Peyer's patch (tissue), 4 donors: ENCODE measurements around the gene DAPK3. TPM values are rescaled to one million over a fixed set of nuclear protein-coding genes. Genes with fewer than 3 reads are reported as not detected.

ENCODE experiments used
- DNase-seq, 3 donors: peaks; one replicate each; pipeline ENCODE4 v3.0.0-alpha.2; 2017 to 2019
- H3K27ac ChIP-seq, 4 donors: fragments of 200-600 bp; sonication (generic); one replicate each; pipeline ENCODE4 v1.5.1; 2016 to 2019
- H3K27me3 ChIP-seq, 2 donors: fragments of 200-600 bp; sonication (generic); one replicate each; pipeline ENCODE4 v1.5.1; 2019
- H3K36me3 ChIP-seq, 3 donors: fragments of 200-600 bp; sonication (generic); one replicate each; pipeline ENCODE4 v1.5.1; 2016 to 2019
- H3K4me1 ChIP-seq, 4 donors: fragments of 200-600 bp; sonication (generic); one replicate each; pipeline ENCODE4 v1.5.1; 2016 to 2019
- H3K4me3 ChIP-seq, 4 donors: fragments of 200-600 bp; sonication (generic); 1 replicate in 3 of 4; 2 replicates in 1 of 4; pipeline ENCODE4 v1.5.1; 2016 to 2019; ENCODE audit warnings: mild to moderate bottlenecking in 1 of 4
- H3K9me3 ChIP-seq, 4 donors: fragments of 200-600 bp; sonication (generic); one replicate each; pipeline ENCODE4 v1.5.1; 2016 to 2019; ENCODE audit warnings: mild to moderate bottlenecking in 1 of 4
- POLR2A ChIP-seq, 2 donors: fragments of 450-650 bp; IDR thresholded peaks; one replicate each; pipeline ENCODE4 v1.5.1; 2017; ENCODE audit warnings: antibody characterized with exemption in 2 of 2, mild to moderate bottlenecking in 2 of 2, moderate library complexity in 2 of 2
- total RNA-seq, 4 donors: library from RNA; depleted of rRNA; stranded (reverse); fragments of >200 nt; gene quantifications; one replicate each; pipeline ENCODE4 v1.1.0, GENCODE V29; 2016
- TF ChIP-seq, protein P1 (sequence below), 6 experiments: fragments of 450-650 bp in 4 of 6; fragments of 200-600 bp in 2 of 6; sonication (generic) in 1 of 6; IDR thresholded peaks; one replicate each; pipeline ENCODE4 v1.5.1; 2017 to 2019; ENCODE audit warnings: antibody characterized with exemption in 6 of 6, mild to moderate bottlenecking in 3 of 6, moderate library complexity in 1 of 6

DAPK3 gene
- total RNA-seq, 4 donors from 2014 or later: 61.3 to 106 (median 88.1) TPM

DNA sequence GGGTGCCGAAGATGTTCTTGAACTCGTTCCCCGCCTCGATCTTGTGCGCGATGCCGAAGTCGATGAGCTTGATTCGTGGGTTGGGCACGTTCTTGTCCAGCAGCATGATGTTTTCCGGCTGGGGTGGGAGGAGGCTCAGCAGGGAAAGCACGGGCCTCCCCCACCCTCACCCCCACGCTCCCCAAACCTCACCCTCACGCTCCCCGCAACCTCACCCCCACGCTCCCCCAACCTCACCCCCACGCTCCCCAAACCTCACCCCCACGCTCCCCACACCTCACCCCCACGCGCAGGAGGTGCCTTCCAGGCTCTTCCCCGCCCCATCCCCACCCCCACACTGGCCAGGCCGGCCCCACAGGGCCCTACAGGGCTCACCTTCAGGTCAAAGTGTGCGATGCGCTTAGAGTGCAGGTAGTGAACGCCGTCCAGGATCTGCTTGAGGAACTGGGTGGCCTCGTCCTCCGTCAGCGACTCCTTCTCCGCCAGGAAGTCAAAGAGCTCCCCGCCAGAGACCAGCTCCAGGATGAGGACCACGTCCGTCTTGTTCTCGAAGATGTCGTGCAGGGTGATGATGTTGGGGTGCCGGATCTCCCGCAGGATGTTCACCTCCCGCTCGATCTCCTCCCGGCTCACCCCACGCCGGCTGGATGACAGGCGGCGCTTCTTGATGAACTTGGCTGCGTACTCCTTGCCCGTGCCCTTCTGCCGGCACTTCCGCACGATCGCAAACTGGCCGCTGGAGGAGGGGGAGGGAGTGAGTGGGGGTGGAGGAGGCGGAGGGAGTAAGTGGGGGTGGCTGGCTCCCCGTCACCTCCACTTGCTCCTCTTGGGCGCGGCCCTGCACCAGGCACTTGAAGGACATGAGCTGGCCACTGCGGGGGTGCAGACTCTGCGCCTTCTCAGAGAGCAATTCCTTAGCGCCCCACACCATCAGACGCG is 6.4 kb downstream of the DAPK3 start:
- Histone ChIP-seq H3K4me1 (peaks cover 0 to 43% (median 3%) of the 10 kb centered on the region in 4 donors), H3K4me3 (no peak overlapping the region), H3K27ac (no peak overlapping the region), H3K36me3 (peaks cover 0 to 73% (median 0%) of the 10 kb centered on the region in 3 donors), H3K27me3 (no peaks in the 10 kb centered on the region), H3K9me3 (no peaks in the 10 kb centered on the region)
- TF ChIP-seq, protein P1, sequence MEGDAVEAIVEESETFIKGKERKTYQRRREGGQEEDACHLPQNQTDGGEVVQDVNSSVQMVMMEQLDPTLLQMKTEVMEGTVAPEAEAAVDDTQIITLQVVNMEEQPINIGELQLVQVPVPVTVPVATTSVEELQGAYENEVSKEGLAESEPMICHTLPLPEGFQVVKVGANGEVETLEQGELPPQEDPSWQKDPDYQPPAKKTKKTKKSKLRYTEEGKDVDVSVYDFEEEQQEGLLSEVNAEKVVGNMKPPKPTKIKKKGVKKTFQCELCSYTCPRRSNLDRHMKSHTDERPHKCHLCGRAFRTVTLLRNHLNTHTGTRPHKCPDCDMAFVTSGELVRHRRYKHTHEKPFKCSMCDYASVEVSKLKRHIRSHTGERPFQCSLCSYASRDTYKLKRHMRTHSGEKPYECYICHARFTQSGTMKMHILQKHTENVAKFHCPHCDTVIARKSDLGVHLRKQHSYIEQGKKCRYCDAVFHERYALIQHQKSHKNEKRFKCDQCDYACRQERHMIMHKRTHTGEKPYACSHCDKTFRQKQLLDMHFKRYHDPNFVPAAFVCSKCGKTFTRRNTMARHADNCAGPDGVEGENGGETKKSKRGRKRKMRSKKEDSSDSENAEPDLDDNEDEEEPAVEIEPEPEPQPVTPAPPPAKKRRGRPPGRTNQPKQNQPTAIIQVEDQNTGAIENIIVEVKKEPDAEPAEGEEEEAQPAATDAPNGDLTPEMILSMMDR (IDR thresholded peaks at IDR 0.05): no peak
- TF ChIP-seq POLR2A (IDR thresholded peaks at IDR 0.05): no peak
- no peak for DNase-seq

DNA sequence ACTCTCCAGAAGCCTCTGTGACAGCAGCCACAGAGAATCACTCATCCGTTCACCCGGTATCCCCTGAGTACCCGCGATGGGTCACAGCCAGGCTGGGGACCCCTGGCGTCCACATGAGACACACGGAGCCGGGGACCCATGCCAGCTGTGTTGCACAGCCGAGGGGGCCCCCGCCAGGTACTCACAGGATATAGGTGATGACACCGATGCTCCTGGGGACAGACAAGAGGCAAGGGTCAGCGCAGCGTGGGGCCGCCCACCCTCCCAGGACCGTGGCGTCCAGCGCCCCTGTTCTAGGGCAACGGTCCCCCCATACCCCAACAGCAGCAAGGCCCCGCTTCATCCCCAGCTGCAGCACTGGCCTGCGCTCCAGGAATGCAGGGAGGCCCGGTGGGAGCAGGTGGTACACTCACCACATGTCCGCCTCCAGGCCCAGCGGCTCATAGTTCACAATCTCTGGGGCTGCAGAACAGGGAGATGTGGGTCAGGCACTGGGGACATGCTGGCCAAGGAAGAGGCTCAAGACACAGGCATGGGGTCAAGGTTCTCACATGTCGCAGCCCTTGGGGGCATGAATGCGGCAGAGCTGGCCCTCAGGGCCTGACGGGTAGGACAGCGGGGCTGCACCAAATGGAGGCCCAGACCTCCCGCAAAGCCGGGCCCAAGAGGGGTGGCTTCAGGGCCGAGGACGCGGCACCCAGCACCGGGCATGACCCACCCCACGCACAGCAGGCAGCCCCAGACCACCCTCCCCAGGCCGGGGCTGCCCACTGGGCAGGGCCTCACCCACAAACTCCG is 7.2 kb downstream of the DAPK3 start:
- H3K27ac ChIP-seq: no peak overlapping the region
- peaks cover 0 to 35% (median 0%) of the 10 kb centered on the region in 4 donors for H3K4me1 ChIP-seq
- TF ChIP-seq, protein P1 (IDR thresholded peaks at IDR 0.05): no peak
- TF ChIP-seq POLR2A (IDR thresholded peaks at IDR 0.05): no peak
- peaks cover 0 to 77% (median 0%) of the 10 kb centered on the region in 3 donors for H3K36me3 ChIP-seq
- DNase-seq: no peak
- H3K4me3 ChIP-seq: no peak overlapping the region
- H3K27me3 ChIP-seq: no peaks in the 10 kb centered on the region
- H3K9me3 ChIP-seq: no peaks in the 10 kb centered on the region

GRCh38 chr19:3961007-3961406 is 9.9 kb downstream of the DAPK3 start:
- H3K27ac ChIP-seq: no peak overlapping the region
- H3K4me3 ChIP-seq: no peak overlapping the region
- H3K9me3 ChIP-seq: no peaks in the 10 kb centered on the region
- H3K27me3 ChIP-seq: no peaks in the 10 kb centered on the region
- DNase-seq: no peak
- peaks cover 0 to 11% (median 0%) of the 10 kb centered on the region in 4 donors for H3K4me1 ChIP-seq
- no peak for TF ChIP-seq POLR2A (IDR thresholded peaks at IDR 0.05)
- TF ChIP-seq, protein P1 (IDR thresholded peaks at IDR 0.05): no peak
- H3K36me3 ChIP-seq: peaks cover 0 to 82% (median 0%) of the 10 kb centered on the region in 3 donors

GRCh38 chr19:3959766-3960131 is 11.2 kb downstream of the DAPK3 start:
- H3K4me1 ChIP-seq: no peaks in the 10 kb centered on the region
- no peaks in the 10 kb centered on the region for H3K27me3 ChIP-seq
- TF ChIP-seq, protein P1 (IDR thresholded peaks at IDR 0.05): no peak
- TF ChIP-seq POLR2A (IDR thresholded peaks at IDR 0.05): no peak
- DNase-seq: no peak
- H3K4me3 ChIP-seq: no peak overlapping the region
- H3K9me3 ChIP-seq: no peaks in the 10 kb centered on the region
- H3K36me3 ChIP-seq: peaks cover 0 to 81% (median 0%) of the 10 kb centered on the region in 3 donors
- no peak overlapping the region for H3K27ac ChIP-seq

DNA sequence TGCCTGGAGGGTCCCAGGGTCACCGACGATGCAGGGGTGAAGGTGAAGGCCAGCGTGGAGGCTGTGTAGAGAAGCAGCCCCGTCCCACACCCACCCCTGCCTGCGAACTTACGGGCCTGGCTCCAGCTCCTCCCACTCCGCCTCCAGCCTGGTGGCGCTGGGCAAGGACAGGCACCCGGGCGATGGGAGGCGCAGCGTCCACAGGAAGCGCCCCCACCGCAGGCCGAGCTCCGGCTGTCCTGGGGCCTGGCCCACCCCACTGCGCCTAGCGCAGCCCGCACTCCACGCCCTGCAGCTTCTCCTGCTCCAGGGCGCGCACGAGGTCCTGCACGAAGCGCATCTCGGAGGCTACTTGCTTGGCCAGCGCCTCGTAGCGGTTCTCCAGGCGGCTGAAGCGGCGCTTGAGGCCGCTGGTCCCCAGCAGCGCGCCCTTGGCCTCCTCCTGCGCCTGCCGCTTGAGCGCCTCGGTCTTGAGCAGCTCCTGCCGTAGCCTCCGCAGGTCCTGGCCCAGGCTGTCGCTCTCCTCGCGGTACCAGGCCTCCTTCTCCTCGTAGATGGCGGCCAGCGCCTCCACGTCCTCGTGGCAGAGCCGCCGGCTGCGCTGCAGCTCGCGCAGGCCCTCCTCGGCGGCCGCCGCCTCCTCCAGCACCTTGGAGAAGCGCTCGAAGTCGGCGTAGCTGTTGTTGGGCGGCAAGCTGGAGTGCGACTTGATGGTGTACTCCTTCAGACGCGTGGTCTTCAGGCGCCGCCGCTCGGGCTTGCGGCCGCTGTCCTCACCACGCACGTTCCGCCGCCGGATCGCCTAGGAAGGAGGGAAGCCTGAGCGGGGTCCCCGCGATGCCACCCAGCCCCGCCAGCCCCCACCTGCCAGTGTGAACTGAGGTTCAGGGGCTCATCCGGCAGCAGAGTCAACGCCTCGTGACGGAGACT is 11.8 kb downstream of the DAPK3 start:
- Histone ChIP-seq H3K4me1 (no peaks in the 10 kb centered on the region), H3K9me3 (no peaks in the 10 kb centered on the region), H3K4me3 (no peak overlapping the region), H3K36me3 (peaks cover 0 to 75% (median 0%) of the 10 kb centered on the region in 3 donors), H3K27me3 (no peaks in the 10 kb centered on the region), H3K27ac (no peak overlapping the region)
- DNase-seq: no peak
- TF ChIP-seq POLR2A (IDR thresholded peaks at IDR 0.05): no peak
